GM18498 (cell line): Measurements from ENCODE around the gene MIB1.
"Not testable (repeated sequence)": the region's sequence is repeated elsewhere in the genome, so short reads cannot be mapped to it uniquely, and the experiment has no call there.

Source experiments
- ATAC-seq: cut with Tn5 transposase; IDR thresholded peaks from one replicate; pipeline ENCODE4 v1.9.1; 2021; ENCODE audit warnings: mild to moderate bottlenecking, moderate library complexity; ENCODE audit not compliant: unreplicated experiment

Gene MIB1

GRCh38 chr18:21742315-21742687, 1.7 kb downstream of the MIB1 start:
- ATAC-seq = no peak

GRCh38 chr18:21743166-21743832, 2.7 kb downstream of the MIB1 start:
- ATAC-seq = no peak

- no peak for ATAC-seq
These were observed 4.6 kb downstream of the MIB1 start for GRCh38 chr18:21745231-21745630.

DNA sequence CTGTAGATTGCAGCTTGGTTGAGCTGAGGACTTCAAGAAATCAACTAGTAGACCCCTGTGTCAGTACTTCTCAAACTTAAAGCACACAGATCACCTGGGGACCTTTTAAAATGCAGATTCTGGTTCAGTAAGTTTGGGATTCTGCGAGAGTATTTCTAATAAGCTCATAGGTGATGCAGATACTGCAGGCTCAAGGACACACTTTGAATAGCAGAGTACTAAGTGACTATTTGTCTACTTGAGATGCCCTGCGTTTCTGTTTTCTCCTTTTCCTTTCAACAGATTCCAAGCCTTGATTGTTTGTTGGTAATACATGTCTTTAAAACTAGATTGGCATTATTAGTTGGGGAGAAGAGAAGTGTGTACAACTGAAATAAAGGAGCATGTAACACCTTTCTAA, 6.7 kb downstream of the MIB1 start:
- no peak for ATAC-seq

GRCh38 chr18:21747764-21748693, 7.4 kb downstream of the MIB1 start:
- no peak for ATAC-seq

DNA sequence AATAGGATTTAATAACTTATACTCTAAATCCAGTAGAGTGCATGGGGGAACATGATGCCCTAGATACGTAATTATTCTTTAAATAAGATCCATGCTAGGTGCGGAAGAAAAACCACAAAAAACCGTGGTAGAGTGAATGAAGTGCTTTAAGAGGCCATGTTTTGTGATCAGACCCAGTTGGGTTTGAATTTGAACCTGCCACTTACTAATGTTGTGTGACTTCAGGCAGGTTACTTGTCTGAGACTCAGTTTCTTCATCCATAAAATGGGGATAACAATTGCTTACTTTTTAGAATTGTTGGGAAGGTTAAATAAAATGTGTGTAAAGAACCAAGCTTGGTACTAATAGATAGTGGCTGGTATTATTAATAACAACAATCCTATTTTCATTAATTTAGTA, 17.2 kb downstream of the MIB1 start:
- ATAC-seq = no peak

DNA sequence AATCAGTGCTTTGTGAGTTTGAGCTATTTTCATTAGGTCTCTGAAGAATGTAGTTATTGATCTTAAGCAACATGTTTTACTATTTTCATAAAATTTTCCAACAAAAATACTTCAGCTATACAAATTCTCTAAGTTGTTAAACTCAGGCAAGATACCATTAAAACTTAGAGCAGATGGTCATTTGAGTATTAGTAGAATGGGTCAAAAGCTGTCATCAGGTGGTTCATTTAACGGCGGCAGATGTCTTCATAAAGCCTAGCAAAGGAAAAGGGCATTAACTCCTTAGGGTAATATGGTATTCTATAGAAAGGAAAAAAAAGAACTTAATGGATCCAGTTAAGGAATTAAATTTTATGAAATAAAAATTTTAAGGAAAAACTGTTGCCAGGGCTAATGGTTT, 19.2 kb downstream of the MIB1 start:
- no peak for ATAC-seq

- no peak for ATAC-seq
These were observed 19.7 kb downstream of the MIB1 start for GRCh38 chr18:21760321-21760720.

DNA sequence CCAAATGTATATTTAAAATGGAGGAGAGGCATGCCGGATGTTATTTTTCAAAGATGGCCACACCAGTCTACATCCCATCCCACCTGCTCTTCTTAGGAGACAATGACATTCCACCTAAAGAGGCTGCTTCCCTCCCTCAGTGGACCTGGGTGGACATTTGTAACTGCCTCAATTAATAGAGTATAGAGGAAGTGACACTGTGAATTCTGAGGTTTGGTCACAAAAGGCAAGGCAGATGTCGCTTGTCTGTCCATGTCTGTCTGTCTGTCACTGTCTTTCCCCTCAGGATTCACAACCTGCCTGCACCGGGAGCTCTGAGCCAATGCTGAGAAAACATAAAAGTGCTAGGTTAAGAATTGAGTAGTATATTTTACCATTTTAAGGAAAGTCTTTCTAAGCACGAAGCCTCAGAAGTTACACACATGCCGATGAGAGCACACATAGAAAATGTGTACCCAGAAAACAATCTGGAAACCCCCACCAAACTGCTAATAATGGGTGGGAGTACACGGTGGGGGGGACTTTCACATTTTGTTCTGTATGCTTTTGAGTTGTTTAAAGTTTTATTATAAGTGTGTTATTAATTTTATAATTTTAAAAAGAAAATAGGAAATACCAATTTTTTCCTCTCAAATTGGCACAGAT, 21.0 kb downstream of the MIB1 start:
- no peak for ATAC-seq

- ATAC-seq = no peak
These were observed 21.7 kb downstream of the MIB1 start for GRCh38 chr18:21762181-21762772.

- no peak for ATAC-seq
These were observed 23.5 kb downstream of the MIB1 start for GRCh38 chr18:21763846-21764646.

DNA sequence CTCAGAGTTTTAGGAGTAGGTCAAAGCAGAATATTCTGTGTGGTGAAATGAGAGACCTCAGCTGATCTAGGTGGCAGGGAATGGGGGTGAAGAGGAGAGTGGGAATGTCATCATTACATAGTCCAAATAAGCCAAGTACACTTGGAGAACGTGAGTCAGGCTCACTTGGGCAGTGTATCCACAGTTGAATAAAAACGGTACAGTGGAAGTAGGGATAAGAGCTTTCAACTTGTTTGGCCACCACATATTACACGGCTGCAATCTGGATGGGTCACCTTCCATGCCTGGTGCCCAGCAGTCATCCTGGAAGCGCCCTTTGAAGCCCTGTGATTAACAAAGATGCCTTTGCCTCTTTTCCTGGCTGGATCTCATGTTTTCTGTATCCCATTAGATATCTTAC, 28.6 kb downstream of the MIB1 start:
- no peak for ATAC-seq

DNA sequence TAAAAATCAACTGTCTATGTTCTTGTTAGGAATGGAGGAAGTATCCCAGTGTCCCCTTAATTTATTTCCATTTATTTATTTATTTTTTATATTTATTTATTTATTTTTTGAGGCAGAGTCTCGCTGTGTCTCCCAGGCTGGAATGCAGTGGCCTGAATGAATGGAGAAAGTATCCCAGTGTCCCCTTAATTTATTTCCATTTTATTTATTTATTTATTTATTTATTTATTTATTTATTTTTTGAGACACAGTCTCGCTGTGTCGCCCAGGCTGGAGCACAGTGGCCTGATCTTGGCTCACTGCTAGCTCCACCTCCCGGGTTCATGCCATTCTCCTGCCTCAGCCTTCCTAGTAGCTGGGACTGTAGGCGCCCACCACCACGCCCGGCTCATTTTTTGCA, 34.1 kb downstream of the MIB1 start:
- ATAC-seq = no peak

GRCh38 chr18:21777814-21778213, 37.2 kb downstream of the MIB1 start:
- peak; percentile 80 for ATAC-seq

DNA sequence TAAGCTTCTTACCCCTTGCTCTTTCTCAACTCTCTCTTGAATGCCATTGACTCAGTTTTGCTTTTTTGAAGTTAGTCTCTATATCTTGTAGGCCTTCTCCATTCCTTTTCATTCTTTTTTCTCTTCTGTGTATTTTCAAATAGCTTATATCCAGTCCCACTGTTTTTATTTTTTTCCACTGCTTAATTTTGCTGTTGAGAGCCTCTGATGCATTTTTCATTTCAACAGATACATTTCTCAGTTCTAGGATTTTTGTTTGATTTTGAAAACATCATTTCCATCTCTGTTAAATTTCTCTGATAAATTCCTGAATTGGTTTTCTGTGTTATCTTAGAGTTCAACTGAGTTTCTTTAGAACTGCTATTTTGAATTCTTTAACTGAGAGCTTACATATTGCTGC, 45.9 kb downstream of the MIB1 start:
- no peak for ATAC-seq

DNA sequence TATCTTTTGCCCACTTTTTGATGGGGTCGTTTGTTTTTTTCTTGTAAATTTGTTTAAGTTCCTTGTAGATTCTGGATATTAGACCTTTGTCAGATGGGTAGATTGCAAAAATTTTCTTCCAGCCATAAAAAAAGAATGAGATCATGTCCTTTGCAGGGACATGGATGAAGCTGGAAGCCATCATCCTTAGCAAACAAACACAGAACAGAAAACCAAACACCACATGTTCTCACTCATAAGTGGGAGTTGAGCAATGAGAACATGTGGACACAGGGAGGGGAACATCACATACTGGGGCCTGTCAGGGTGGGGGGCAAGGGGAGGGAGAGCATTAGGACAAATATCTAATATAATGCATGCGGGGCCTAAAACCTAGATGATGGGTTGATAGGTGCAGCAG, 55.5 kb downstream of the MIB1 start:
- ATAC-seq = not testable (repeated sequence)

DNA sequence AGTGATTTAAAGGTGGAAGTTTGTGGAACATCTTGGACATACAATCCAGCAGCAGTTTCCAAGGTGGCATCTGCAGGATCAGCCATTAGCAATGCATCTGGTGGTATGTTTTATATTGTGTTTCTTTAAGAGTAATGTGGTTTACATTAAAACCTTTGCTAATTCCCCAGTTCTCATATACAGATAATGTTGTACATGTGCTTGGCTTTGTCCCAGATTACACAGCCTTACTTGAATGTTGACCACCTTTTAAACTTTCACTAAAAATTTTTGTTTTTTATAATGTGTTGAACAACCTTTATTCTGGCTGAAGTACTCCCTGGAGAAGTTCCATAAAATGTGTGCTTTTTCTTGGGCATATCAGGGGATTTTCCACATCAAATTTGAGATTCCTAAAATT, 57.5 kb downstream of the MIB1 start:
- no peak for ATAC-seq

DNA sequence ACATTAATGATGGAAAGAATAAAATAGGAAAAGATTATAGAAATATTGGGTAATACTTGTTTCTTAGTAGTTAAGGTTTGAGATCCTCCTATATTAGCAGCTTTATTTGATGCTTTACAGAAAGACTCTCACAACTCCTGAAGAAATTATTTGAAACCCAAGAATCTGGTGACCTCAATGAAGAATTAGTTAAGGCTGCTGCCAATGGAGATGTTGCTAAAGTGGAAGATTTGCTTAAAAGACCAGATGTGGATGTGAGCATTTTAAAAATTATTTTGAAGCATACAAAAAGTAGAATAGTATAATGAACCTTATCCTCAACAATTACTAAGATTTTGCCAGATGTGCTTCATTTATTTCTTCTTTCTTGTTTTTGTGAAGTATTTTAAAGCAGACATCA, 59.1 kb downstream of the MIB1 start:
- ATAC-seq = no peak

DNA sequence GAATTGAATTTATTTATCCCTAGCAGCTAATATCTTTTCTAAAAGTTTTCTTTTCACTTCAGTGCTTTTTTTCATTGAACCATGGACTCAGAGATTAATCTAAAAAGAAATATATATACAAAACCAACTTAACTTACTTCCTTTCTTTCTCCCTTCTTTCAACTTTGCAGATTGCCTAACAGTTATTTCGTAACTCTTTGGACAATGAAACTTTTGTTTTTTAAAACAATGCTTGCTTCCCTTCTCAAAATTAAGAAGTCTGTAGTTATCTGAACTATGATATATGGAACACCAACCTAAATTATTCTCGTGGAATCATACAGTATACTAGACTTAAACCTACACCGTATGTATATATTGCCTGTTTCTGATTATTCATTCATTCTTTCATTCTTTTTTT, 62.9 kb downstream of the MIB1 start:
- no peak for ATAC-seq

DNA sequence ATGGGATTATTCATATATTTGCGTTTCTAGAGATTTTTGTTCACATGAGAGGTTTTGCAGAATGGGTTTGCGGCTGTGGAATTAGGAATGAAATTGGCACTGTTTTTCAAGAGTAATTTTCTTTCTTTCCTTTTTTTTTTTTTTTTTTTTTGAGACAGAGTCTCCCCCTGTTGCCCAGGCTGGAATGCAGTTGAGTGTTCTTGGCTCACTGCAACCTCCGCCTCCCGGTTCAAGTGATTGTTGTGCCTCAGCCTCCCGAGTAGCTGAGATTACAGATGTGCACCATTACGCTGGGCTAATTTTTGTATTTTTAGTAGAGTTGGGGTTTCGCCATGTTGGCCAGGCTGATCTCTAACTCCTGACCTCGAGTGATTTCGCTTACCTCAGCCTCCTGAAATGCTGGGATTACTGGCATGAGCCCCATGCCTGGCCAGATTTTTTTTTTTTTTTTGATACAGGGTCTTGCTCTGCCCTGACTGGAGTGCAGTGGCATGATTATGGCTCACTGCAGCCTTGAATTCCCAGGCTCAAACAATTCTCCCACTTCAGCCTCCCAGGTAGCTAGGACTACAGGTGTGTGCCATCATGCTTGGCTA, 65.3 kb downstream of the MIB1 start:
- no peak for ATAC-seq
